H1 (cell line): ENCODE results near the gene KBTBD13. TPM values are rescaled to one million over a fixed set of nuclear protein-coding genes. Genes with fewer than 3 reads are reported as not detected.

Experiments
- CTCF ChIA-PET: fragments of 300-600 bp; sonication (Branson Sonifier 250); formaldehyde crosslinking; loops from one replicate; lab custom pipeline; 2021; ENCODE audit not compliant: partially characterized antibody; lab: Charles Lee
- POLR2A ChIA-PET: fragments of 300-600 bp; sonication (Branson Sonifier 250); formaldehyde crosslinking; loops from one replicate; lab custom pipeline; 2021; ENCODE audit warnings: inconsistent platforms; ENCODE audit not compliant: partially characterized antibody; lab: Charles Lee
- DNase-seq, 2 experiments: peaks; one replicate each; pipeline versions ENCODE4 v3.0.0 to v3.0.0-alpha.2; 2010 to 2022; ENCODE audit warnings: low spot score in 2 of 2, low read depth in 1 of 2, mixed read lengths in 1 of 2
- FAIRE-seq: peaks from 2 replicates; lab custom pipeline; 2011; peaks lifted over from hg19 to GRCh38; lab: Jason Lieb, UNC
- H2AFZ ChIP-seq: 2 replicates; pipeline ENCODE4 v1.8.1; 2012; ENCODE audit warnings: low read length, inconsistent platforms
- H2AK5ac ChIP-seq: 2 replicates; pipeline ENCODE4 v1.6.1; 2013; ENCODE audit warnings: low read depth, low read length
- H2BK120ac ChIP-seq: replicated peaks from 2 replicates; pipeline ENCODE3; 2013; ENCODE audit warnings: low read depth, low read length, inconsistent platforms
- H2BK12ac ChIP-seq: 2 replicates; pipeline ENCODE4 v1.6.1; 2013; ENCODE audit warnings: low read depth, low read length
- H2BK15ac ChIP-seq: 2 replicates; pipeline ENCODE4 v1.6.1; 2013; ENCODE audit warnings: low read length
- H2BK20ac ChIP-seq: 2 replicates; pipeline ENCODE4 v1.6.1; 2013; ENCODE audit warnings: low read length
- H2BK5ac ChIP-seq: 2 replicates; pipeline ENCODE4 v1.6.1; 2013; ENCODE audit warnings: low read depth, low read length
- H3K14ac ChIP-seq: 2 replicates; pipeline ENCODE4 v1.6.1; 2013; ENCODE audit warnings: inconsistent platforms; ENCODE audit not compliant: insufficient read length
- H3K18ac ChIP-seq: 2 replicates; pipeline ENCODE4 v1.6.1; 2013; ENCODE audit warnings: low read length; ENCODE audit errors: extremely low read depth
- H3K23ac ChIP-seq: 2 replicates; pipeline ENCODE4 v1.6.1; 2013; ENCODE audit warnings: inconsistent platforms; ENCODE audit not compliant: insufficient read length
- H3K23me2 ChIP-seq: 2 replicates; pipeline ENCODE4 v1.6.1; 2013; ENCODE audit warnings: low read depth, low read length
- H3K27ac ChIP-seq: 2 replicates; pipeline ENCODE4 v1.6.1; 2011; ENCODE audit warnings: low read depth, low read length, inconsistent platforms
- H3K27me3 ChIP-seq, 4 experiments: replicated peaks in 1 of 4; 1 replicate in 1 of 4; 2 replicates in 3 of 4; pipeline versions ENCODE4 v1.6.1 to v1.8.1; 2011 to 2013; ENCODE audit warnings: low read length in 3 of 4, mild to moderate bottlenecking in 3 of 4, inconsistent platforms in 2 of 4, mixed read lengths in 2 of 4, moderate library complexity in 1 of 4; ENCODE audit not compliant: control insufficient read depth in 3 of 4, insufficient read depth in 3 of 4; ENCODE audit errors: extremely low read depth in 1 of 4
- H3K36me3 ChIP-seq, 4 experiments: 2 replicates each; pipeline versions ENCODE4 v1.6.1 to v1.8.1; 2011 to 2013; ENCODE audit warnings: mild to moderate bottlenecking in 4 of 4, low read length in 3 of 4, moderate library complexity in 2 of 4, control low read depth in 1 of 4, inconsistent platforms in 1 of 4; ENCODE audit not compliant: insufficient read depth in 4 of 4, control insufficient read depth in 2 of 4
- H3K4ac ChIP-seq: replicated peaks from 2 replicates; pipeline ENCODE3; 2013; ENCODE audit warnings: low read length, low read depth, mixed read lengths, inconsistent platforms; ENCODE audit not compliant: insufficient read length
- H3K4me1 ChIP-seq, 4 experiments: replicated peaks in 1 of 4; 1 replicate in 1 of 4; 2 replicates in 3 of 4; pipeline versions ENCODE4 v1.6.1 to v1.8.1; 2011 to 2013; ENCODE audit warnings: low read length in 3 of 4, inconsistent platforms in 2 of 4, mixed read lengths in 1 of 4; ENCODE audit not compliant: insufficient read depth in 4 of 4, control insufficient read depth in 3 of 4
- H3K4me2 ChIP-seq, 2 experiments: 2 replicates each; pipeline versions ENCODE4 v1.6.1 to v1.8.1; 2011 to 2013; ENCODE audit warnings: low read depth in 2 of 2, low read length in 2 of 2, control low read depth in 1 of 2, inconsistent platforms in 1 of 2, mild to moderate bottlenecking in 1 of 2; ENCODE audit not compliant: insufficient read depth in 1 of 2
- H3K4me3 ChIP-seq, 4 experiments: fragments of 200-600, 300-600 bp in 1 of 4; sonication (generic), shearing (Covaris generic), sonication (Bioruptor Twin) in 1 of 4; 2 replicates each; pipeline versions ENCODE4 v1.5.1 to v1.8.1; 2011 to 2016; ENCODE audit warnings: low read length in 4 of 4, low read depth in 3 of 4, control low read depth in 2 of 4, inconsistent platforms in 2 of 4, mild to moderate bottlenecking in 2 of 4, mixed read lengths in 1 of 4, moderate library complexity in 1 of 4; ENCODE audit not compliant: insufficient read depth in 2 of 4; ENCODE audit errors: extremely low read depth in 1 of 4
- H3K56ac ChIP-seq: replicated peaks from 2 replicates; pipeline ENCODE3; 2013; ENCODE audit warnings: low read depth, mild to moderate bottlenecking, mixed read lengths, low read length, inconsistent platforms; ENCODE audit not compliant: insufficient read length
- H3K79me1 ChIP-seq: 2 replicates; pipeline ENCODE4 v1.6.1; 2013; ENCODE audit warnings: low read depth, low read length, control low read depth
- H3K79me2 ChIP-seq, 2 experiments: 2 replicates each; pipeline versions ENCODE4 v1.6.1 to v1.8.1; 2012 to 2013; ENCODE audit warnings: low read length in 2 of 2, mild to moderate bottlenecking in 2 of 2, inconsistent platforms in 1 of 2; ENCODE audit not compliant: insufficient read depth in 2 of 2, control insufficient read depth in 1 of 2
- H3K9ac ChIP-seq, 4 experiments: replicated peaks in 1 of 4; 1 replicate in 1 of 4; 2 replicates in 3 of 4; pipeline versions ENCODE4 v1.6.1 to v1.8.1; 2011 to 2013; ENCODE audit warnings: low read depth in 3 of 4, low read length in 3 of 4, control low read depth in 2 of 4, mild to moderate bottlenecking in 2 of 4, moderate library complexity in 2 of 4, inconsistent platforms in 1 of 4; ENCODE audit errors: extremely low read depth in 1 of 4
- H3K9me3 ChIP-seq, 2 experiments: 2 replicates each; pipeline versions ENCODE4 v1.6.1 to v1.8.1; 2012 to 2013; ENCODE audit warnings: mild to moderate bottlenecking in 2 of 2, moderate library complexity in 2 of 2, control low read depth in 1 of 2, inconsistent platforms in 1 of 2, low read depth in 1 of 2, low read length in 1 of 2, mixed read lengths in 1 of 2; ENCODE audit not compliant: insufficient read depth in 2 of 2
- H4K20me1 ChIP-seq, 2 experiments: replicated peaks in 1 of 2; 2 replicates each; pipeline versions ENCODE3 to v1.8.1; 2011 to 2013; ENCODE audit warnings: inconsistent platforms in 2 of 2, low read length in 2 of 2, mild to moderate bottlenecking in 1 of 2; ENCODE audit not compliant: insufficient read depth in 2 of 2, control insufficient read depth in 1 of 2
- H4K5ac ChIP-seq: 2 replicates; pipeline ENCODE4 v1.6.1; 2013; ENCODE audit warnings: low read length, low read depth, mixed read lengths, inconsistent platforms; ENCODE audit not compliant: insufficient read length
- H4K8ac ChIP-seq: 2 replicates; pipeline ENCODE4 v1.8.0; 2013; ENCODE audit warnings: mild to moderate bottlenecking, moderate library complexity, low read length, inconsistent platforms; ENCODE audit not compliant: insufficient read depth; ENCODE audit errors: extremely low read depth
- H4K91ac ChIP-seq: replicated peaks from 2 replicates; pipeline ENCODE3; 2013; ENCODE audit warnings: low read length, mixed read lengths, inconsistent platforms; ENCODE audit not compliant: insufficient read length
- BACH1 ChIP-seq: IDR thresholded peaks from 2 replicates; pipeline ENCODE4 v1.6.1; 2012; ENCODE audit warnings: low read length, improper control_type of control experiment
- CBX5 ChIP-seq: fragments of 300-800, 300-1000 bp; sonication (generic); IDR thresholded peaks from 2 replicates; pipeline ENCODE4 v1.7.1; 2016; ENCODE audit warnings: antibody characterized with exemption, low read length, low read depth
- JUND ChIP-seq: IDR thresholded peaks from 2 replicates; pipeline ENCODE4 v1.6.1; 2011; ENCODE audit warnings: mild to moderate bottlenecking, improper control_type of control experiment, low read length
- POLR2A ChIP-seq, 2 experiments: IDR thresholded peaks; 1 replicate in 1 of 2; 2 replicates in 1 of 2; pipeline ENCODE4 v1.6.1; 2011; ENCODE audit warnings: low read depth in 2 of 2, low read length in 2 of 2, mild to moderate bottlenecking in 2 of 2; ENCODE audit errors: control extremely low read depth in 1 of 2
- RNF2 ChIP-seq: fragments of 200-900, 300-1000 bp; sonication (generic); IDR thresholded peaks from 2 replicates; pipeline ENCODE4 v1.7.1; 2016; ENCODE audit warnings: borderline replicate concordance, low read depth, mild to moderate bottlenecking, antibody characterized with exemption, low read length; ENCODE audit not compliant: poor library complexity, severe bottlenecking; ENCODE audit errors: missing control alignments
- WGBS, 2 experiments: shearing (Covaris generic) in 1 of 2; methylation state at CpG; one replicate each; pipeline versions ENCODE4 v1.1.6 to v1.1.7; 2013 to 2015; ENCODE audit warnings: low lambda C conversion rate in 2 of 2, mixed read lengths in 2 of 2, inconsistent platforms in 1 of 2, low coverage in 1 of 2, missing lambda C conversion rate in 1 of 2; ENCODE audit not compliant: insufficient replicate concordance in 2 of 2, insufficient coverage in 1 of 2, insufficient read length in 1 of 2; ENCODE audit errors: extremely low coverage in 1 of 2, missing lambda C conversion rate in 1 of 2; 5-methylcytosine and 5-hydroxymethylcytosine counted together
- polyA plus RNA-seq, 7 experiments: library from polyadenylated mRNA; depleted of rRNA in 3 of 7; stranded (reverse) in 5 of 7; unstranded in 2 of 7; fragments of >200 nt in 5 of 7; fragments of 200-250 nt in 2 of 7; gene quantifications; 1 replicate in 5 of 7; 2 replicates in 1 of 7; 4 replicates in 1 of 7; pipeline versions ENCODE4 v1.2.1 to v1.2.3, GENCODE V29; 2011 to 2013; ENCODE audit warnings: missing spikeins in 2 of 7, mixed read lengths in 2 of 7
- total RNA-seq: library from RNA; stranded (reverse); fragmentation: NEBNext Ultra II Directional; extraction: Animal tissue kit (Norgen Biotek cat#: 25700); gene quantifications from 2 replicates; pipeline ENCODE4 v1.2.1, GENCODE V29; 2021
- TF ChIP-seq, protein P1 (sequence below): IDR thresholded peaks from 2 replicates; pipeline ENCODE4 v1.6.1; 2011; ENCODE audit warnings: low read depth, mild to moderate bottlenecking, low read length; ENCODE audit not compliant: insufficient read depth

KBTBD13 gene
- total and polyA plus RNA-seq, 2 of the 8 experiments (the other 6 are each of a cell fraction or from before 2014, with no cell fraction given): not detected

DNA sequence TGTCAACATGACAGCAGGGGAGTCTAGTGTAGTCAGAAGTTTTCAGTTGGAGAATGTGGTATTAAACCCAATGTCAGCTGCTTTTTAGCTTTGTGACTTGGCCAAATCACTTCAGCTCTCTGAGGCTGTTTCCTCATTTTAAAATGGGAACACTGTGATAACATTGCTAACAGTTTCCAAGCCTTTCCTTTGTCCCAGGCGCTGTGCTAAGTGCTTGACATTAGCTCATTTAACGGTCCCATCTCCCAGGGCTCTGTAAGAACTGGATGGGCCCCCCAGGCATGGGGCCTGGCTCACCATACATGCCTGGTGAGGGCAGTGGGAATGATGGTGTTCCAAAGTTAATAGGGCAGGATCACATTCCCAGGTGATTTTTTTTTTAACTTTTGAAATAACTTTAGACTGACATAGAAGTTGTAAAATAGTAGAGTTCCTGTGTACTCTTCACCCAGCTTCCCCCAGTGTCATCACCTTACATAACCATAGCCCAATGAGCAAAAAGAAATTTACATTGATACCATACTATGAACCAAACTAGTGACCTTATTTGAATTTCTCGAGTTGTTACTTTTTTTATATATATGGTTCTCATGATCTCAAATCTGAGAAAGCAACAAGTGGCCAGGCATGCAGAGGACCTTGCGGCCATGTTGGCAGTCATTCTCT lies 16.5 kb upstream of the KBTBD13 start:
- ChIA-PET CTCF (interaction anchor here (0.6 to 33.2 kb wide), 11 partner anchors 6 to 1647 kb away, joined by 3 to 1213 read pairs (median 4); partner anchors contain the start of genes KBTBD13, RASL12 and SLC51B), POLR2A (no interaction called here)
- Histone ChIP-seq H3K27me3 (no peaks in the 10 kb centered on the region; a peak in 1 of 7 replicates), H3K4me1 (no peaks in the 10 kb centered on the region), H2BK12ac (no peak overlapping the region), H3K14ac (no peak overlapping the region), H3K79me2 (no peaks in the 10 kb centered on the region), H4K8ac (no peak overlapping the region), H3K18ac (no peak overlapping the region), H3K27ac (no peak overlapping the region), H4K5ac (no peak overlapping the region), H2BK20ac (no peak overlapping the region), H4K91ac (no peak overlapping the region), H3K23me2 (no peaks in the 10 kb centered on the region), H2AFZ (no peak overlapping the region), H3K79me1 (no peaks in the 10 kb centered on the region), H3K4me3 (no peak overlapping the region), H4K20me1 (no peaks in the 10 kb centered on the region), H3K4me2 (no peak overlapping the region), H3K56ac (no peak overlapping the region), H3K9me3 (no peaks in the 10 kb centered on the region), H2BK120ac (no peak overlapping the region), H3K4ac (no peak overlapping the region), H2BK15ac (no peak overlapping the region), H3K9ac (no peak overlapping the region), H2AK5ac (no peak overlapping the region), H3K36me3 (no peaks in the 10 kb centered on the region; a peak in 1 of 8 replicates), H3K23ac (no peak overlapping the region), H2BK5ac (no peak overlapping the region)
- TF ChIP-seq JUND (no peak), POLR2A (IDR thresholded peaks at IDR 0.05; ENCODE audit: control extremely low read depth in 1 of 2, low read depth in 2 of 2, low read length in 2 of 2) (no peak), BACH1 (no peak), RNF2 (no peak), CBX5 (no peak)
- TF ChIP-seq, protein P1, sequence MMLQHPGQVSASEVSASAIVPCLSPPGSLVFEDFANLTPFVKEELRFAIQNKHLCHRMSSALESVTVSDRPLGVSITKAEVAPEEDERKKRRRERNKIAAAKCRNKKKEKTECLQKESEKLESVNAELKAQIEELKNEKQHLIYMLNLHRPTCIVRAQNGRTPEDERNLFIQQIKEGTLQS: no peak
- 88% methylated on average over 4 of the region's 4 CpGs; no CpG with 5 or more reads in 1 of the 2 experiments for WGBS, 2 experiments
- DNase-seq (no peak), FAIRE-seq (no peak)
